ENCODE results near the gene JAKMIP2.

Gene JAKMIP2

DNA sequence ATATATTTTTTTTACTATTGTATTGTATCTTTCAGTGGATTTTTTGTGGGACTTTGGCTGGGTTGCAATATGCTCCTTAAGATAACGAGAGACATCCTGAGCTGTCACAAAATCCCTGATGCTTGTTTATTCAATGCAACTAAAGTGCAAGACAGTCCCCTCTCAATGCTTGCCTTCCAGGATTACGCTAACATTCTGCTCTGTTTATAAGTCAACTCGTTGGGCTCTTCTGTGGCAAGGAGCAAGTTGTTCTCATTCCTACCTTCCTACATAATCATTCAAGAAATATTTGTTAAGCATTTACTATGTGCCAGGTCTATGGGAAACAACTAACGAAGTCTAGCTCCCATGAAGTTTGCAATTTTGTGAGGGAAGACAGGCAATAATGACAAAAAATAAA is 40.4 kb downstream of the JAKMIP2 start:
- TF ChIP-seq ZNF8 (CRISPR knock-in tag; IDR thresholded peaks at IDR 0.05) (no peak), OSR1 (CRISPR knock-in tag; IDR thresholded peaks at IDR 0.05) (no peak), CSDC2 (CRISPR knock-in tag; IDR thresholded peaks at IDR 0.05) (no peak), TCF4 (CRISPR knock-in tag; IDR thresholded peaks at IDR 0.05; ENCODE audit: borderline replicate concordance) (no peak), ZFP3 (CRISPR knock-in tag; IDR thresholded peaks at IDR 0.05) (no peak), TSHZ2 (CRISPR knock-in tag; IDR thresholded peaks at IDR 0.05) (no peak), ZC3H10 (CRISPR knock-in tag; IDR thresholded peaks at IDR 0.05) (no peak), ZNF565 (CRISPR knock-in tag; conservative IDR thresholded peaks at IDR 0.05; ENCODE audit: low read depth) (no peak), RARB (CRISPR knock-in tag; IDR thresholded peaks at IDR 0.05) (no peak), ARNTL (CRISPR knock-in tag; IDR thresholded peaks at IDR 0.05; ENCODE audit: borderline replicate concordance, low read depth) (no peak), PATZ1 (CRISPR knock-in tag; IDR thresholded peaks at IDR 0.05; ENCODE audit: borderline replicate concordance) (no peak), ESRRG (CRISPR knock-in tag; IDR thresholded peaks at IDR 0.05) (no peak), ZNF70 (CRISPR knock-in tag; IDR thresholded peaks at IDR 0.05) (no peak), ISL1 (CRISPR knock-in tag; IDR thresholded peaks at IDR 0.05) (no peak), BACH2 (CRISPR knock-in tag; IDR thresholded peaks at IDR 0.05; ENCODE audit: borderline replicate concordance) (no peak), PPARA (CRISPR knock-in tag; IDR thresholded peaks at IDR 0.05; ENCODE audit: borderline replicate concordance) (no peak)
- TF ChIP-seq, protein P1, sequence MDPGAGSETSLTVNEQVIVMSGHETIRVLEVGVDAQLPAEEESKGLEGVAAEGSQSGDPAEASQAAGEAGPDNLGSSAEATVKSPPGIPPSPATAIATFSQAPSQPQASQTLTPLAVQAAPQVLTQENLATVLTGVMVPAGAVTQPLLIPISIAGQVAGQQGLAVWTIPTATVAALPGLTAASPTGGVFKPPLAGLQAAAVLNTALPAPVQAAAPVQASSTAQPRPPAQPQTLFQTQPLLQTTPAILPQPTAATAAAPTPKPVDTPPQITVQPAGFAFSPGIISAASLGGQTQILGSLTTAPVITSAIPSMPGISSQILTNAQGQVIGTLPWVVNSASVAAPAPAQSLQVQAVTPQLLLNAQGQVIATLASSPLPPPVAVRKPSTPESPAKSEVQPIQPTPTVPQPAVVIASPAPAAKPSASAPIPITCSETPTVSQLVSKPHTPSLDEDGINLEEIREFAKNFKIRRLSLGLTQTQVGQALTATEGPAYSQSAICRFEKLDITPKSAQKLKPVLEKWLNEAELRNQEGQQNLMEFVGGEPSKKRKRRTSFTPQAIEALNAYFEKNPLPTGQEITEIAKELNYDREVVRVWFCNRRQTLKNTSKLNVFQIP (CRISPR knock-in tag; IDR thresholded peaks at IDR 0.05; ENCODE audit: borderline replicate concordance, low read depth), result no peak
- ATAC-seq, result no peak

DNA sequence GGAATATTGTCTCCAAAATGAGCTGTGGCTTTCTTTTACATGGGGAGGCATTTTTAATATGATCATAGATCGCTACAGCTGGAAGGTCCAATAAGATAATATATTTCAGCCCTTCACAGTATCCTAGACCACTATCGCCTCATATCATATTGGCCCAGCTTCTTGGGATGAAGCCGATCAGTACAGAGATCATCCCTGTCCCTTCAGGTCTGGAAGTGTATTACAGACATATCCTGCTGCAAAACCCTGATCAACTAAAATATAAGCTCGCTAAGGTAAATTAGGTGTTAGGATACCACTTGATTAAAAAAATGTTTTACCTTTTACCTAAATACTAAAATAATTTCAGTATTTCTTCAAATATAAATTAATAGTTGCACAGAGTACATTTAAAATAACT is 41.7 kb downstream of the JAKMIP2 start:
- no peak for ATAC-seq
- TF ChIP-seq ZFP30 (CRISPR knock-in tag; IDR thresholded peaks at IDR 0.05) (no peak), TSHZ2 (CRISPR knock-in tag; IDR thresholded peaks at IDR 0.05) (no peak), SNAI2 (CRISPR knock-in tag; IDR thresholded peaks at IDR 0.05) (no peak), PPARA (CRISPR knock-in tag; IDR thresholded peaks at IDR 0.05; ENCODE audit: borderline replicate concordance) (no peak), OSR1 (CRISPR knock-in tag; IDR thresholded peaks at IDR 0.05) (no peak), CSDC2 (CRISPR knock-in tag; IDR thresholded peaks at IDR 0.05) (no peak), RARB (CRISPR knock-in tag; IDR thresholded peaks at IDR 0.05) (no peak), PATZ1 (CRISPR knock-in tag; IDR thresholded peaks at IDR 0.05; ENCODE audit: borderline replicate concordance) (no peak), ZNF565 (CRISPR knock-in tag; conservative IDR thresholded peaks at IDR 0.05; ENCODE audit: low read depth) (no peak), ZFP3 (CRISPR knock-in tag; IDR thresholded peaks at IDR 0.05) (no peak), CREB5 (CRISPR knock-in tag; IDR thresholded peaks at IDR 0.05; ENCODE audit: low read depth) (no peak), TCF4 (CRISPR knock-in tag; IDR thresholded peaks at IDR 0.05; ENCODE audit: borderline replicate concordance) (no peak), ISL1 (CRISPR knock-in tag; IDR thresholded peaks at IDR 0.05) (no peak), ARNTL (CRISPR knock-in tag; IDR thresholded peaks at IDR 0.05; ENCODE audit: borderline replicate concordance, low read depth) (no peak), ZC3H10 (CRISPR knock-in tag; IDR thresholded peaks at IDR 0.05) (no peak), ESRRG (CRISPR knock-in tag; IDR thresholded peaks at IDR 0.05) (no peak), ZNF70 (CRISPR knock-in tag; IDR thresholded peaks at IDR 0.05) (no peak)
- TF ChIP-seq, protein P2, sequence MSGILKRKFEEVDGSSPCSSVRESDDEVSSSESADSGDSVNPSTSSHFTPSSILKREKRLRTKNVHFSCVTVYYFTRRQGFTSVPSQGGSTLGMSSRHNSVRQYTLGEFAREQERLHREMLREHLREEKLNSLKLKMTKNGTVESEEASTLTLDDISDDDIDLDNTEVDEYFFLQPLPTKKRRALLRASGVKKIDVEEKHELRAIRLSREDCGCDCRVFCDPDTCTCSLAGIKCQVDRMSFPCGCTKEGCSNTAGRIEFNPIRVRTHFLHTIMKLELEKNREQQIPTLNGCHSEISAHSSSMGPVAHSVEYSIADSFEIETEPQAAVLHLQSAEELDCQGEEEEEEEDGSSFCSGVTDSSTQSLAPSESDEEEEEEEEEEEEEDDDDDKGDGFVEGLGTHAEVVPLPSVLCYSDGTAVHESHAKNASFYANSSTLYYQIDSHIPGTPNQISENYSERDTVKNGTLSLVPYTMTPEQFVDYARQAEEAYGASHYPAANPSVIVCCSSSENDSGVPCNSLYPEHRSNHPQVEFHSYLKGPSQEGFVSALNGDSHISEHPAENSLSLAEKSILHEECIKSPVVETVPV (CRISPR knock-in tag; IDR thresholded peaks at IDR 0.05), result no peak
- TF ChIP-seq, protein P1 (CRISPR knock-in tag; IDR thresholded peaks at IDR 0.05; ENCODE audit: borderline replicate concordance, low read depth), result no peak

Data from SK-N-SH treated with all-trans-retinoic acid at 6 μM for 48 hours (cell line).